Activated T-cell treated with anti-CD3 and anti-CD28 coated beads, Interleukin-2, amount 50 U/mL, for 48 hours (primary cell): ENCODE measurements around the gene CHST13.
A peak's percentile ranks its signal among the peaks of the same experiment; 100 is the strongest.
"Not testable (repeated sequence)": the region's sequence is repeated elsewhere in the genome, so short reads cannot be mapped to it uniquely, and the experiment has no call there.

Experiments used
- DNase-seq, 2 experiments: peaks; one replicate each; pipeline ENCODE4 v3.0.0-alpha.2; 2020

Gene CHST13

DNA sequence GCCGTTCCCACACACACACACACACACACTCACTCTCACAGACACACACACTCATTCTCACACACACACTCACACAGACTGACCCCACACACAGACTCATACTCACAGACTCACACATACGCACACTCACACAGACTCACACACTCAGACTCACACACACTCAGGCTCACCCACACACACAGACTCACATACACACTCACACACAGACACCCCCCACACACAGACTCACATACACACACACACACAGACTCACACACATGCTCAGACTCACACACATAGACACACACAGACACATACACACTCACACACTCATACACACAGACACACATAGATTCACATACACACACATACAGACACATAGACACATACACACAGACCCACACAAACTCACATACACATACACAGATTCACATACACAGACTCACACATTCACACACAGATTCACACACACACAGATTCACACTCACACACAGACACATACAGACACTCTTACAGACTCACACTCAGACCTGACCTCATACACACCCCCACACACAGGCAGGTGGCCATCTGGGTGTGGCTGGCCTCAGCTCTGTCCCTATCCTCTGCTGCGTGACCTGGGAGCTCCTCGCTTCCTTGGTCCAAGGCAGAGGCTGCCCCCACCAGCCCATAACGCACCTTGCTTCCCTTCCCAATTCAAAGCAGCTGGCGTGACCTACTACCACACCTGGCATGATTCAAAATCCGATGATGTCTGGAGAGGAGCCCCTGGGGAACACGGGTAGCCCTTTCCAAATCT lies 32.9 kb downstream of the CHST13 start:
- DNase-seq = no peak

DNA sequence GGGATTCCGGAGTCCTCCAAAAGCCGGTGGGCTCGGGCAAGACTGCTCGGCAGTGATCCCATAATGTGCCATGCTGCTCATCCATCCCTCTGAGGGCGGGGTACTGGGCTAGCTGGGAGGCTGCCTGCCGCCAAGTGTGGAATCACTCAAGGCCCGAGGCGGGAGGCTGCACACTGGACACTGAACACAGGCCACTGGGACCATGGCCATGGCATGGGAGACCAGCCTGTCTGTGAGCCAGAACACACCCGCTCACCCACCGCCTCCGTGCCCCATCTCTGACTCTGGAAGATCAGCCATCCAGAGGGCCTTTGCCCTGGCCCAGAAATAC lies 33.4 kb downstream of the CHST13 start:
- DNase-seq = peak in 1 of 2 experiments; percentile 5

DNA sequence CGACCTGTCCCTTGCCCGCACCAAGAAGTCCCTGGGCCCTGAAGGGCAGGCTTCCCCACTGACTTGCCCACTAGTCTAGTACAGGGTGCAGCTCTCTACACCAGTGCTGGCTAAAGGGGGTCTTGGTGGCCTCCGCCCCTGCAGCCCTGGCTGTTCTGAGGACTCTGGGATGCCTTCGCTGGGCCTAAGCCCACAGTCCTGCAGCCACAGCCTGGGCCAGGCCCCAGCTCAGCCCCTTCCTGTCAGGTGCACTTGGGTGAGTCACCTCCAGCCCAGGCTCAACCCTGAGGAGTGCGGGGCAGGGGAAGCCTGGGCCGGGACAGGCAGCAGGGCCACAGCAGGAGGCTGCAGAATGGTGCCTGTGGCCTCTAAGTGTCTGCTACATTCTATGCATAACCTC lies 33.8 kb downstream of the CHST13 start:
- peak; percentile 7 to 10 for DNase-seq

DNA sequence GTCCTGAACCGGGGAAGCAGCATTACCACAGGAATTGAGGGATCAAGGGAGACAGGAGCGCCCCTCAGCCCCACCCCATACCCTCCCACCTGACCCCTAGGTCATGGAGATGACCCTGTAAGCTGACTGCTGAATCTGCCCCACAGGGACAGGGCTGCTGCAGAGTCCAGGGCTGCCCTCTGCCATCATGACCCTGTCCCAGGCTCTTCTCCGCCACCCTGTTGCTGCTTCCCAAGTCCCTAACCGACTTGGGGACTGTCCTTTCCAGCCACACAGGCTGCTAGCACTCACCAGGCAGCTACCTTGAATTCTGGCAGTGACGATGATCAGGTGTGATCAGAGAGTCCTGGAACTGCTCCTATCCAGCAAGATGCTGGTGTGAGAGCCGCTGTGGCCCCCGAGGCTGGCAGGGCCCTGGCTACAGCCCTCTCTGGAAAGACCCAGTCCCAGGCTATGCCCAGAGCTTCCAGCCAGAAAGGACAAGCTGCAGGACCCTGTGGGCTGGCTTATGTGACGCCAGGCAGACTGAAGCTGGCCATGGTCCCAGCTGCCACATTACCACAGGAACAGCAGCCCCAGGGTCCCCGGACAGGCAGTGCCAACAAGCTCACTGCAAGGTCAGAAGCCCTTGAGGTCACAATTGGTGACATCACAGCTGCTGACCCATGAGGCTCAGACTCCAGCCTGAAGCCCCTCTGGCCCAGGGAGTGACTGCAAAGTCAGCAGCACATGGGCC lies 34.5 kb downstream of the CHST13 start, which contains the start of gene C3orf22:
Gene C3orf22 (minus strand): TSS at position 597 of the 736 bp plus-strand sequence. CDS start 5,542 bp downstream, outside the sequence.
- DNase-seq = peak; percentile 3 to 11

- no peak for DNase-seq
Observed at GRCh38 chr3:126562737-126563276, 38.9 kb downstream of the CHST13 start.

- DNase-seq = no peak
Observed at GRCh38 chr3:126567696-126568438, 43.9 kb downstream of the CHST13 start.

GRCh38 chr3:126568776-126569342 lies 44.9 kb downstream of the CHST13 start:
- DNase-seq = no peak

GRCh38 chr3:126569390-126569975 lies 45.5 kb downstream of the CHST13 start:
- no peak for DNase-seq

DNA sequence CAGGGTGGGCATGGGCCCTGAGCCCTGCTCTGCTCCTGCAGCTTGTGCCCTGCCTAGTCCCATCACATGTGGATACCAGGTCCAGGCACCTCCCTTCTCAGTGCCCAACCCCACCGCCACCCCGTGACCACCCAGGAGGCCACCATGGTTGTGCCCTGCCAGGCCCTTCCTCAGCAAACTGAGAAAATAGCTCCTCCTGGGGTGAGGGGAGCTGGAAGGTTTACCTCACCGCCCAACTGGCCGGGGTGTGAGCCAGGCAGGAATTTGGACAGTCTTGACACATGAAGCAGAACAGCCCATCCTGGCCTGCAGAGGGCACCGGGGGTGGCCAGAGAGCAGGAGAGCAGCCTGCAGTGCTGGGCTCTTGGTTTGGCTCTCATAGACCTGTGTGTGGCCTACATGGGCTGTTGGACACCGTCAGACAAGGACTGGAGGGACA lies 46.2 kb downstream of the CHST13 start:
- no peak for DNase-seq

DNA sequence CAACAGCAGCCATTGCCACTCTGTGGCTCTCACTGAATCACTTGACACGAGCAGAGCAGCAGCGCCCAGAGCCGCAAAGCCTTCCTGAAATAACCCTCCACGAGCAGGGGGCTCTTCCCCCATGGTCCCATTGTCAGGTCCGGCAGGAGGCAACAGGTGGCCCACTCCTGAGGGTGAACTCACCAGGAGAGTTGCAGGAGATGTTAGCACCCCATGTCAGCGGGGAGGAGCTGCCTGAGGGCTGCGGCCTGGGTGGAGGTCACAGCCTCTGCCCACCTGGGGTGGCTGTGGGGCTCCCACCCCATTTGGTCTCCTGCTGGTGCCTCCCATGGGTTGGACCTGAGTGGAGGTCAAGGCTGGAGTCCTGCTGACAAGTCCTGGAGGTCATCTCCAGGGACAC lies 47.1 kb downstream of the CHST13 start:
- no peak for DNase-seq

- no peak for DNase-seq
Observed at GRCh38 chr3:126573492-126574117, 49.6 kb downstream of the CHST13 start.

DNA sequence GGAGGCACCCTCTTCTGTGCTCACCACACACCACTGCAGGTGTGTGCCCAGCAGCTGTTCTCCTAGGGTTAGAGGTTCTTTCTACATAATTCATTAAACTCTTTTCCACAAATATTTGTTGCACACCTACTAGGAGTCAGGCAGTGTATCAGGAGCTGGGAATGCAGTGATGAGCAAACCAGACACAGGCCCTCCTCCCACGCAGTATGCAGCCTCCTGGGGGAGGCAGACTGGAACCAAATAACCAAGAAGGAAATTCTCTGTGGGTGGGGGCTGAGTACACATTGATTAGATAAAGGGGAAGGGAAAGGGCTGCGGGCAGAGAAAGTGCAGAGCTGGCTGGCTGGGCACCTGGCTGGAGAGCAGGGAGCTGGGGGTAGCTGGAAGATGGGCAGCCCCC lies 53.3 kb downstream of the CHST13 start:
- no peak for DNase-seq

DNA sequence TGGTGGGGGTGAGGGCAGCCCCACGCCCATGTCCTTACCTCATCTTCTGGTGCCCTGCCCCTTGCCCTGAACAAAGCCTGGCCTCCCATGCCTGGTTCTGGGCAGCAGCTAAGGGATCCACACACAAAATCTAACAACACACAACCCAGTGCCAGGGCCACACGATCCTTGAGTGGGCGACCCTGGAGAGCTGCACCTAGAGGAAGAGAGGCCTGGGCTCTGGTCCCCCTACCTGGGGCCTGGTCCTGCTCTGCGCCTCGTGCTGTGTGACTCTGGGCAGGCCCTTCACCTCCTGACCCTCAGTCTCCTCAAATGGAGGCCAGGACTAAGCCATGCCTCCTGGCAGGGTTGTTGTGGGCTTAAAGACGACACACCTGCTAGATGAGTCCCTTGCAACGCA lies 54.7 kb downstream of the CHST13 start:
- no peak for DNase-seq

DNA sequence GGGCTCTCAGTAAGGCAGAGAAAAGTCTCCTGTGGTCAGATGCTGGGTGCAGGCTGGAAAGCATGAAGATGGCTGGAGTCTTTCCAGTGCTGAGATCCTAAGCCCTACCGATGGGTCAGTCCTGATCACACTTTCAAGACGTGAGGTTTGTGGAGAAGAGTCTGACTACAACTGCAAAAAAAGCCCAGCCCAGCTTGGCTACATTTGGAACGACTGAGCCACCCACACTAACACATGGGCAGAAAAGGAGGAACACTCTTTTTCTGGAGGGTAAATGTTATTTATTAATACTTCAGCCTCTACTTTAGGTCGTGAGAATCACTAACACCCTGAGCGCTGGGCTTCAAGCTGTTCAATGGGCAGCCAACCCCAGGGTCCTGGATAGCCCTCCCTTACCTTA lies 56.8 kb downstream of the CHST13 start:
- DNase-seq = no peak

GRCh38 chr3:126581569-126581968 lies 57.6 kb downstream of the CHST13 start:
- DNase-seq = no peak

GRCh38 chr3:126582311-126582710 lies 58.4 kb downstream of the CHST13 start:
- DNase-seq = no peak

DNA sequence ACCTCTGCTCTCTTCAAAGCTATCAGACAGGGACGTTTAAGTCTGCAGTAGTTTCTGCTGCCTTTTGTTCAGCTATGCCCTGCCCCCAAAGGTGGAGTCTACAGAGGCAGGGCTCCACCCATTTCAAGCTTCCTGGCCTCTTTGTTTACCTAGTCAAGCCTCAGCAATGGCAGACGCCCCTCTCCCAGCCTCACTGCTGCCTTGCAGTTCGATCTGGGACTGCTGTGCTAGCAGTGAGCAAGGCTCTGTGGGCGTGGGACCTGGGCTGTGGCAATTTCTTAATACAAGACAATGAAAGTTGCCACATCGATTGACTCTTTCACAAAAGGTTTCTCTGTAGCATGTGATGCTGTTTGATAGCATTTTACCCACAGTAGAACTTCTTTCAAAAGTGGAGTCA lies 67.6 kb downstream of the CHST13 start:
- not testable (repeated sequence) for DNase-seq
